Gastroesophageal sphincter (tissue), 4 donors: Measurements from ENCODE around the gene GLI1. TPM values are rescaled to one million over a fixed set of nuclear protein-coding genes. Genes with fewer than 3 reads are reported as not detected.

Source experiments
- ATAC-seq: fragments of 150-250 bp; one replicate; pipeline ENCODE4 v1.9.1; 2016; ENCODE audit warnings: mild to moderate bottlenecking, moderate library complexity
- H3K27ac ChIP-seq, 4 donors: fragments of 200-600 bp; sonication (generic) in 3 of 4; 1 replicate in 3 of 4; 2 replicates in 1 of 4; pipeline ENCODE4 v1.5.1; 2016 to 2019
- H3K27me3 ChIP-seq: fragments of 200-600 bp; sonication (generic); one replicate; pipeline ENCODE4 v1.5.1; 2019
- H3K36me3 ChIP-seq, 2 donors: fragments of 200-600 bp; sonication (generic); one replicate each; pipeline ENCODE4 v1.5.1; 2019; ENCODE audit warnings: control low read depth in 1 of 2
- H3K4me1 ChIP-seq, 3 donors: fragments of 200-600 bp; sonication (generic); 1 replicate in 2 of 3; 2 replicates in 1 of 3; pipeline ENCODE4 v1.5.1; 2016 to 2019; ENCODE audit warnings: control low read depth in 2 of 3
- H3K4me3 ChIP-seq, 2 donors: fragments of 200-600 bp; sonication (generic); one replicate each; pipeline ENCODE4 v1.5.1; 2019; ENCODE audit warnings: mild to moderate bottlenecking in 1 of 2, moderate library complexity in 1 of 2
- H3K9me3 ChIP-seq, 3 donors: fragments of 200-600 bp; sonication (generic); one replicate each; pipeline ENCODE4 v1.5.1; 2017 to 2019; ENCODE audit warnings: control low read depth in 2 of 3
- EP300 ChIP-seq: sonication (generic); formaldehyde crosslinking; IDR thresholded peaks from one replicate; pipeline ENCODE4 v1.6.1; 2017; ENCODE audit warnings: antibody characterized with exemption, mild to moderate bottlenecking
- POLR2A ChIP-seq, 2 donors: fragments of 450-650 bp; IDR thresholded peaks; one replicate each; pipeline ENCODE4 v1.6.1; 2017; ENCODE audit warnings: antibody characterized with exemption in 2 of 2, mild to moderate bottlenecking in 2 of 2, moderate library complexity in 1 of 2
- POLR2AphosphoS5 ChIP-seq: sonication (generic); formaldehyde crosslinking; IDR thresholded peaks from one replicate; pipeline ENCODE4 v1.6.1; 2017; ENCODE audit warnings: antibody characterized with exemption
- WGBS, 2 donors: methylation state at CpG; one replicate each; pipeline ENCODE4 v1.1.5; 2018; ENCODE audit warnings: low coverage in 1 of 2; 5-methylcytosine and 5-hydroxymethylcytosine counted together
- total RNA-seq, 4 donors: library from RNA; depleted of rRNA; stranded (reverse); fragments of >200 nt; gene quantifications; one replicate each; pipeline ENCODE4 v1.1.0, GENCODE V29; 2016
- TF ChIP-seq, protein P1 (sequence below), 4 experiments: fragments of 200-600 bp in 2 of 4; fragments of 450-650 bp in 2 of 4; sonication (generic) in 1 of 4; IDR thresholded peaks; one replicate each; pipeline ENCODE4 v1.5.1; 2017 to 2019; ENCODE audit warnings: antibody characterized with exemption in 4 of 4, mild to moderate bottlenecking in 2 of 4, moderate library complexity in 2 of 4

Gene GLI1
- total RNA-seq, 4 donors from 2014 or later = 0.15 to 3.6 (median 0.30) TPM

DNA sequence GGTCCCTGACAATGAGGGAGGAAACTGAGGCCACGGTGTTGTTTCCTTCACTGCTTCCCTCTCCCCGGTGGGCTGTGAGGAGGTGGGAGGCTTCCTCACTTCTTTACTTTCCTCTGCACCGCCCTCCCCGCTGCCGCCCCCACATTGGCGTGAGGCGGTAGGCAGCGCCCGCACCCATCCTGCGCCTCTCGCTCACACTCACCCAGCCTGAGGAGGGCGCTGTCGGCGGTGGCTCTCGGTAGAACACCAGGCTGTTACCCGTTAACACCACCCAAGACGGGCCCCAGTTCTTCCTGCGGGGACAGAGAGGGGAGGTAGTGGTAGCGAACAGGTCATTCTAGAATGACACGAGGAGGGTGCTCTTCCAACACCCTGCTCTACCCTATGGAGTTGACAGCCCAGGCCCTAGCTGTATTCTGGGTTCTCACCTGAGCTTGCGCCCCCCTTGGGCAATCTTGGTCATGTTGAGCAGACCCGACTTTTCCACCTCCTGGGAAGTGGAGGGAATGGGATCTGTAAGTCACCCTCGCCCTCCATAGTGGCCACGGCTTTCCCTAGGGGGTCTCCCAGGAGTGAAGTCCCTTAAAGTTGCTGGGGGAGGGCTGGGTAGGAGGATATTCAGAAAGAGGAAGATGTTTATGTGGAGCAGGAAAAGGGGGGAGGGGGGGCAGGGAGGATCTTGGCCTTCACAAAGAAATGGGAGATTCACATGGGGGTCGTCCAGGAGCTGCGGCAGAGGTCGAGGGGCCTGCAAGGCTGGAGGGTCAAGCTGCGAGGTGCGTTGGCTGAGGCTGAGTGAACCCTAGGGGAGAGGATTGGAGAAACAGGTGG lies 16.8 kb downstream of the GLI1 start:
- H3K4me3 ChIP-seq = peak overlapping the region in 1 of 2 donors; percentile 48

DNA sequence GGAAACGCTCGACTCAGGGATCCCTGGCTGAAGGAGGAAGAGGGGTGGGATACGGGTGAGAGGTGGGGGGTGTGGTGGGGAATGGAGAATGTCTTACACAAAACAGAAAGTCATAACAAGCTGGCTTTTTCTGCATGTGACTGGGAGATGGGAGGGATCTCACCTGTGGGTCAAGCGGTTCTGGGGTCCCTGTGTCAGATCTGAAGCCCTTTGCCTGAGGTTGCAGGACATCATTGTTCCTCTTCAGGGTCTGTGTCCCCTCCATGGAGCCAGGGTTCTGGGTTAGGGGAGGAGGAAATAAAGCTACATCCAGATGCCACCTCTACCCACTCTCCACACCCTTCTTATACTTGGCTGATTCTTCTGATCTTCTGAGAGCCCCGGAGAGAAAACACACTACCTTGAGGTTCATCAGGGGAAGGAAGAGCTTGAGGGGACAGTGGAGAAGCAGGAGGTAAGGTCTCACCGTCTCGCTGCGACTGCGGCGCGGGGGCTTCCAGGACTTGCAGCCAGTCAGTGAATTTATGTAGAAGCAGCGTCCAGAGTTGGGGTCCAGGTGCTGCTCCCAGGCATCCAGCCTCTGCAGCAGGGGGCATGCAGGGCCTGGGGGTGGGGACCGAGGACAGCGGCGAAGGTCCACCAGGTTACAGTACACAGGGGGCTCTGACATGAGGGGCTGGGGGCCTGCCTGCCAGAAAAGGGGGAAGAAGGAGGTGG lies 17.6 kb downstream of the GLI1 start:
- no peaks in the 10 kb centered on the region for H3K9me3 ChIP-seq
- WGBS, 2 donors = 67% methylated on average over 5 of the region's 15 CpGs; no CpG with 5 or more reads in 1 of the 2 donors
- no peaks in the 10 kb centered on the region for H3K36me3 ChIP-seq
- peaks cover 0 to 17% (median 7%) of the 10 kb centered on the region in 3 donors for H3K4me1 ChIP-seq
- ATAC-seq = no peak
- peaks cover 98% of the 10 kb centered on the region for H3K27me3 ChIP-seq
- H3K4me3 ChIP-seq = peak overlapping the region in 1 of 2 donors; percentile 48
- no peak for TF ChIP-seq EP300
- TF ChIP-seq, protein P1, sequence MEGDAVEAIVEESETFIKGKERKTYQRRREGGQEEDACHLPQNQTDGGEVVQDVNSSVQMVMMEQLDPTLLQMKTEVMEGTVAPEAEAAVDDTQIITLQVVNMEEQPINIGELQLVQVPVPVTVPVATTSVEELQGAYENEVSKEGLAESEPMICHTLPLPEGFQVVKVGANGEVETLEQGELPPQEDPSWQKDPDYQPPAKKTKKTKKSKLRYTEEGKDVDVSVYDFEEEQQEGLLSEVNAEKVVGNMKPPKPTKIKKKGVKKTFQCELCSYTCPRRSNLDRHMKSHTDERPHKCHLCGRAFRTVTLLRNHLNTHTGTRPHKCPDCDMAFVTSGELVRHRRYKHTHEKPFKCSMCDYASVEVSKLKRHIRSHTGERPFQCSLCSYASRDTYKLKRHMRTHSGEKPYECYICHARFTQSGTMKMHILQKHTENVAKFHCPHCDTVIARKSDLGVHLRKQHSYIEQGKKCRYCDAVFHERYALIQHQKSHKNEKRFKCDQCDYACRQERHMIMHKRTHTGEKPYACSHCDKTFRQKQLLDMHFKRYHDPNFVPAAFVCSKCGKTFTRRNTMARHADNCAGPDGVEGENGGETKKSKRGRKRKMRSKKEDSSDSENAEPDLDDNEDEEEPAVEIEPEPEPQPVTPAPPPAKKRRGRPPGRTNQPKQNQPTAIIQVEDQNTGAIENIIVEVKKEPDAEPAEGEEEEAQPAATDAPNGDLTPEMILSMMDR (IDR thresholded peaks at IDR 0.05) = no peak
- H3K27ac ChIP-seq = peak overlapping the region in 3 of 4 donors; percentile 31 to 54 (median 50)

More for the DNA sequence above, 16.8 kb downstream of the GLI1 start:
- H3K36me3 ChIP-seq = no peaks in the 10 kb centered on the region
- peaks cover 98% of the 10 kb centered on the region for H3K27me3 ChIP-seq
- TF ChIP-seq, protein P1 (IDR thresholded peaks at IDR 0.05) = no peak
- TF ChIP-seq POLR2AphosphoS5 (no peak), EP300 (no peak), POLR2A (IDR thresholded peaks at IDR 0.05) (no peak)
- peak; percentile 9 for ATAC-seq
- H3K4me1 ChIP-seq = peaks cover 0 to 17% (median 7%) of the 10 kb centered on the region in 3 donors
- no peaks in the 10 kb centered on the region for H3K9me3 ChIP-seq
- WGBS, 2 donors = 24 to 40% methylated on average over 1 to 8 of the region's 29 CpGs
- H3K27ac ChIP-seq = peak overlapping the region in 1 of 4 donors; percentile 50

DNA sequence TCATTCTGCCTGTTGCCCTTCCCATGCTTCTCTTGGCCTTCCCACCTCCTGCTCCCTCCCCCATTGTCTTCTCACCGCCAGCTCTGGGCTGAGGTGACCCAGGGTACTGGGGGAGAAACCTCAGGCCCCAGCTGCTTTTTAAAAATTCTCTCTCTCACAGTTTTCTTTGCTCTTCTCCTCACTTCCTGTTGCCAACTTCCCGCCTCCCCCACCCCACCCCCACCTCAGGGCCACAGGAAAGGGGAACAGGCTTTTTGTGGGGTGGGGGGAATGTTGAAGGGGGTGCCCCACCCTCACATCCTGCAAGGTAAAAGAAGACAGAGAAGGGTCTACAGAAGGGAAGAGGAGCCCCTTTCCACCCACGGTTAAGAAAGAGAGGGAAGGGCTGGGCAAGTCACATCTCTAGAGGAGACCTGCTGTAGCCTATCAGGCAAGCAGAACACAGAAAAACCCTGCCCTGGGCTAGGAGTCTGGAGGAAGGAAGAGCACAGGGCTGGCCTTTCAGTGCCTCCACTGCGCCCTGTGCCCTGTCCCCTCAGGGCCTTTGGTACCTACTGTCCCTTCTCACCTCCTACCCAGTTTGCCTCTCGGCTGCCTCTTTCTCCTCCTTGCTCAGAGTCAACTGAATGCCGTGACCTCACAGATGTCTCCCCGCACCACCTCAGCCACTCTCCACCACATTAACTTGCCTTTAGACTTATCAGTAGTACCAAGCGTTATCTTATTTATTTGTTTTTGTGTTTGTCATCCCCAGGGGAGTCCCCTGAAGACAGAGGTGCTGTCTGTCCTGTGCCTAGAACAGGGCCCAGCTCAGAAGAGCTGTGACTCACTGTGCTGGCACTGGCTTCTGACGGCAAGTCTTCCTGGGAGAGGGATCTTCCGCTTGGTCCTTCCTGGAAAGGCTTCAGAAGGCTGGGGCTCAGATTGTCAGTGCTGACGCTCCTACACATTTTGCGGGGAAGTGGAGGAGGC lies 18.4 kb downstream of the GLI1 start:
- H3K4me3 ChIP-seq = peak overlapping the region in 1 of 2 donors; percentile 48
- peaks cover 0 to 17% (median 7%) of the 10 kb centered on the region in 3 donors for H3K4me1 ChIP-seq
- 51 to 62% methylated on average over 4 to 7 of the region's 12 CpGs for WGBS, 2 donors
- H3K36me3 ChIP-seq = no peaks in the 10 kb centered on the region
- H3K27ac ChIP-seq = peak overlapping the region in 3 of 4 donors; percentile 31 to 54 (median 50)
- TF ChIP-seq POLR2A (IDR thresholded peaks at IDR 0.05) (no peak), EP300 (no peak), POLR2AphosphoS5 (no peak)
- TF ChIP-seq, protein P1 (IDR thresholded peaks at IDR 0.05) = no peak
- ATAC-seq = no peak
- no peaks in the 10 kb centered on the region for H3K9me3 ChIP-seq
- peaks cover 97% of the 10 kb centered on the region for H3K27me3 ChIP-seq

DNA sequence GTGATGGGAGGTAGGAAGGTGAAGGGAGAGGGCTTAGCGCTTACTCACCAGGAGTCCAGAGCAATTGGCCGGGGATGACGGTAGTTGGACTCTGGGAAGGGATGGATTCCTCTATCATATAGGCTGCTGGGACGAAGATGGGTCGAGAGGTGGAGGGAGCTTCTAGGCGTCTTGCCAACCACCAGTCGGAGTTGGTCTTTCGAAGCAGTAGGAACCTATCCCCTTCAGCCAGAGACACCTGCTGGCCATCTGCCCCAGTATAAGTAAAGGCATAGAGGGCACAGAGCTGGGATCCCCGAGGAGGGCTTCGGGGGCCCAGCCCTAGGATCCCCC lies 19.4 kb downstream of the GLI1 start:
- Histone ChIP-seq H3K36me3 (no peaks in the 10 kb centered on the region), H3K27ac (peak overlapping the region in 3 of 4 donors; percentile 43 to 54 (median 50)), H3K4me3 (no peak overlapping the region), H3K27me3 (peaks cover 87% of the 10 kb centered on the region), H3K4me1 (peaks cover 0 to 17% (median 7%) of the 10 kb centered on the region in 3 donors), H3K9me3 (no peaks in the 10 kb centered on the region)
- WGBS, 2 donors = 83 to 89% methylated on average over 5 of the region's 10 CpGs
- no peak for ATAC-seq
- TF ChIP-seq, protein P1 (IDR thresholded peaks at IDR 0.05) = no peak
- TF ChIP-seq EP300 = no peak
- no peak for TF ChIP-seq POLR2AphosphoS5
- no peak for TF ChIP-seq POLR2A (IDR thresholded peaks at IDR 0.05)
